ENCODE results near the gene CEMIP. TPM values are rescaled to one million over a fixed set of nuclear protein-coding genes. Genes with fewer than 3 reads are reported as not detected.

Gene CEMIP
- total RNA-seq, 6 experiments from 2014 or later = 0.64 to 0.74 TPM; not detected in 4

GRCh38 chr15:80839764-80840130 is 60.6 kb downstream of the CEMIP start:
- Histone ChIP-seq H3K4me3 (no peak overlapping the region), H3K27me3 (no peaks in the 10 kb centered on the region), H3K27ac (no peak overlapping the region), H3K36me3 (no peaks in the 10 kb centered on the region), H3K4me1 (no peaks in the 10 kb centered on the region), H3K9me3 (no peaks in the 10 kb centered on the region)
- no peak for DNase-seq
- TF ChIP-seq CTCF (IDR thresholded peaks at IDR 0.05) (no peak), POLR2A (IDR thresholded peaks at IDR 0.05) (no peak)
- WGBS (ENCODE audit: insufficient coverage, low coverage, low lambda C conversion rate, missing lambda C conversion rate) = 86% methylated on average over 3 of the region's 3 CpGs
- ATAC-seq = no peak
- intact Hi-C loops (cut with DNase I) = no loop called here

- Histone ChIP-seq H3K4me3 (no peak overlapping the region), H3K4me1 (no peaks in the 10 kb centered on the region), H3K36me3 (no peaks in the 10 kb centered on the region), H3K27ac (no peak overlapping the region), H3K27me3 (no peaks in the 10 kb centered on the region), H3K9me3 (no peaks in the 10 kb centered on the region)
- no peak for DNase-seq
- 72% methylated on average over 4 of the region's 22 CpGs for WGBS (ENCODE audit: insufficient coverage, low coverage, low lambda C conversion rate, missing lambda C conversion rate)
- ATAC-seq = peak in 1 of 4 donors; percentile 20
- intact Hi-C loops (cut with DNase I) = no loop called here
- TF ChIP-seq POLR2A (IDR thresholded peaks at IDR 0.05) (no peak), CTCF (IDR thresholded peaks at IDR 0.05) (no peak)
Measured at GRCh38 chr15:80840182-80841130, 61.3 kb downstream of the CEMIP start.

GRCh38 chr15:80841541-80841940 is 62.4 kb downstream of the CEMIP start:
- no peaks in the 10 kb centered on the region for H3K4me1 ChIP-seq
- DNase-seq = no peak
- WGBS (ENCODE audit: insufficient coverage, low coverage, low lambda C conversion rate, missing lambda C conversion rate) = 58% methylated on average over 4 of the region's 5 CpGs
- intact Hi-C loops (cut with DNase I) = no loop called here
- no peak for ATAC-seq
- no peaks in the 10 kb centered on the region for H3K36me3 ChIP-seq
- no peak overlapping the region for H3K4me3 ChIP-seq
- TF ChIP-seq CTCF (IDR thresholded peaks at IDR 0.05) (no peak), POLR2A (IDR thresholded peaks at IDR 0.05) (no peak)
- no peak overlapping the region for H3K27ac ChIP-seq
- no peaks in the 10 kb centered on the region for H3K27me3 ChIP-seq
- H3K9me3 ChIP-seq = no peaks in the 10 kb centered on the region

GRCh38 chr15:80844011-80844732 is 65.0 kb downstream of the CEMIP start:
- ATAC-seq (no peak), DNase-seq (no peak)
- TF ChIP-seq CTCF (IDR thresholded peaks at IDR 0.05) (no peak), POLR2A (IDR thresholded peaks at IDR 0.05) (no peak)
- 60% methylated on average over 1 of the region's 11 CpGs for WGBS (ENCODE audit: insufficient coverage, low coverage, low lambda C conversion rate, missing lambda C conversion rate)
- intact Hi-C loops (cut with DNase I) = no loop called here
- Histone ChIP-seq H3K4me3 (no peak overlapping the region), H3K4me1 (no peaks in the 10 kb centered on the region), H3K27me3 (no peaks in the 10 kb centered on the region), H3K9me3 (no peaks in the 10 kb centered on the region), H3K36me3 (no peaks in the 10 kb centered on the region), H3K27ac (no peak overlapping the region)
